ENCODE data around the gene ARFGAP1. TPM values are rescaled to one million over a fixed set of nuclear protein-coding genes. Genes with fewer than 3 reads are reported as not detected.

The ARFGAP1 gene
- polyA plus RNA-seq (2011; rRNA removed), result 49.8 and 76.5 TPM in 2 replicates
- polyA minus RNA-seq (2011; rRNA and poly(A)+ RNA removed), result 73.8 and 91.3 TPM in 2 replicates

GRCh38 chr20:63272105-63273058, at the start of gene ARFGAP1:
ARFGAP1 (plus strand) TSS chr20:63272813; CDS start chr20:63275581, 2,768 bp downstream.
- POLR2A ChIA-PET, result interaction anchor here (0.6 kb wide), 1 partner anchor 593 kb away, joined by 7 read pairs; the partner anchor contains the start of gene TPD52L2
- TF ChIP-seq CTCF (IDR thresholded peaks at IDR 0.05; ENCODE audit: insufficient read depth, low read depth, low read length), result no peak
- CTCF ChIA-PET, result interaction anchor here (0.5 to 5.4 kb wide), 6 partner anchors 16 to 215 kb away, joined by 3 to 37 read pairs (median 6); no protein-coding TSS in a partner anchor

GRCh38 chr20:63223121-63223825, 49.3 kb upstream of the ARFGAP1 start:
- CTCF ChIA-PET, result interaction anchor here (0.5 to 4.6 kb wide), 39 partner anchors 7 to 767 kb away, joined by 3 to 83 read pairs (median 6); partner anchors contain the start of genes ARFGAP1, BIRC7 and COL20A1
- Histone ChIP-seq H3K36me3 (ENCODE audit: control insufficient read depth, insufficient read depth, low read length) (no peaks in the 10 kb centered on the region), H3K4me3 (ENCODE audit: low read depth, low read length) (no peak overlapping the region), H3K27me3 (ENCODE audit: control insufficient read depth, insufficient read depth, low read length) (peaks cover 12% of the 10 kb centered on the region)
- no peak for DNase-seq (ENCODE audit: low read depth)
- TF ChIP-seq CTCF (IDR thresholded peaks at IDR 0.05; ENCODE audit: insufficient read depth, low read depth, low read length), result peak; percentile 82
- POLR2A ChIA-PET, result no interaction called here

More at GRCh38 chr20:63272105-63273058, at the start of gene ARFGAP1:
- peaks cover 2% of the 10 kb centered on the region; the same call in 1 of the 2 replicates for H3K27me3 ChIP-seq (ENCODE audit: control insufficient read depth, insufficient read depth, low read length)
- H3K36me3 ChIP-seq (ENCODE audit: control insufficient read depth, insufficient read depth, low read length), result peaks cover 13% of the 10 kb centered on the region
- no peak for DNase-seq (ENCODE audit: low read depth)
- H3K4me3 ChIP-seq (ENCODE audit: low read depth, low read length), result peak within 1 kb of the TSS; percentile 99

- CTCF ChIA-PET, result interaction anchor here (0.6 to 4.6 kb wide), 35 partner anchors 9 to 251 kb away, joined by 3 to 83 read pairs (median 7); partner anchors contain the start of genes ARFGAP1, BIRC7 and COL20A1
- no peak overlapping the region for H3K4me3 ChIP-seq (ENCODE audit: low read depth, low read length)
- TF ChIP-seq CTCF (IDR thresholded peaks at IDR 0.05; ENCODE audit: insufficient read depth, low read depth, low read length), result no peak
- H3K36me3 ChIP-seq (ENCODE audit: control insufficient read depth, insufficient read depth, low read length), result no peaks in the 10 kb centered on the region
- peaks cover 12% of the 10 kb centered on the region for H3K27me3 ChIP-seq (ENCODE audit: control insufficient read depth, insufficient read depth, low read length)
- POLR2A ChIA-PET, result no interaction called here
- DNase-seq (ENCODE audit: low read depth), result no peak
Measured at GRCh38 chr20:63223826-63224207, 48.8 kb upstream of the ARFGAP1 start.

- H3K27me3 ChIP-seq (ENCODE audit: control insufficient read depth, insufficient read depth, low read length), result peaks cover 12% of the 10 kb centered on the region
- CTCF ChIA-PET, result interaction anchor here (0.6 to 4.6 kb wide), 25 partner anchors 10 to 252 kb away, joined by 3 to 83 read pairs (median 9); partner anchors contain the start of genes ARFGAP1, BIRC7 and COL20A1
- no peak for DNase-seq (ENCODE audit: low read depth)
- no peak overlapping the region for H3K4me3 ChIP-seq (ENCODE audit: low read depth, low read length)
- POLR2A ChIA-PET, result no interaction called here
- no peaks in the 10 kb centered on the region for H3K36me3 ChIP-seq (ENCODE audit: control insufficient read depth, insufficient read depth, low read length)
- peak; percentile 50 for TF ChIP-seq CTCF (IDR thresholded peaks at IDR 0.05; ENCODE audit: insufficient read depth, low read depth, low read length)
Measured at GRCh38 chr20:63224412-63225081, 48.1 kb upstream of the ARFGAP1 start.

Measured in BJ (cell line).